ENCODE results near the gene CDC14B. TPM values are rescaled to one million over a fixed set of nuclear protein-coding genes. Genes with fewer than 3 reads are reported as not detected.

The CDC14B gene
- total and polyA plus RNA-seq, 2 of the 4 experiments (the other 2 are of a cell fraction): 9.7 to 26.3 TPM

- Histone ChIP-seq H2BK15ac (ENCODE audit: low read depth, low read length) (no peak overlapping the region), H3K4ac (ENCODE audit: low read depth, low read length) (no peak overlapping the region), H3K4me2 (ENCODE audit: low read depth, low read length) (no peak overlapping the region), H3K4me1 (ENCODE audit: control insufficient read depth, insufficient read depth, low read length) (peaks cover 18% of the 10 kb centered on the region), H3K27ac (ENCODE audit: insufficient read depth, low read length) (no peak overlapping the region), H4K5ac (ENCODE audit: low read depth, low read length) (no peak overlapping the region), H3K9me3 (ENCODE audit: control insufficient read depth, insufficient read depth, low read length) (no peaks in the 10 kb centered on the region), H3K79me1 (ENCODE audit: low read depth in 1 of 2, low read length in 2 of 2) (peaks cover 2 to 23% of the 10 kb centered on the region in 2 experiments; a peak in 3 of 4 replicates), H4K8ac (ENCODE audit: low read depth in 2 of 2, low read length in 2 of 2) (no peak overlapping the region), H3K27me3 (ENCODE audit: control insufficient read depth, insufficient read depth, low read length) (no peaks in the 10 kb centered on the region), H3K9me1 (ENCODE audit: insufficient read depth, low read length) (peaks cover 18% of the 10 kb centered on the region), H2BK5ac (ENCODE audit: low read depth, low read length, poor library complexity, severe bottlenecking) (no peak overlapping the region), H4K20me1 (ENCODE audit: insufficient read depth, low read length) (peaks cover 16% of the 10 kb centered on the region), H2AK9ac (replicated peaks; ENCODE audit: low read depth, low read length, poor library complexity) (no peak overlapping the region), H3K9ac (ENCODE audit: low read depth, low read length) (no peak overlapping the region), H3K14ac (replicated peaks; ENCODE audit: low read depth, low read length) (no peak overlapping the region), H2BK120ac (ENCODE audit: low read depth, low read length) (no peak overlapping the region), H3K18ac (ENCODE audit: low read depth, low read length) (no peak overlapping the region), H3K36me3 (ENCODE audit: control insufficient read depth, insufficient read depth, low read length) (peaks cover 24% of the 10 kb centered on the region), H3K23ac (ENCODE audit: low read depth, low read length) (no peak overlapping the region), H2AFZ (replicated peaks; ENCODE audit: low read length, poor library complexity) (no peak overlapping the region), H3K56ac (ENCODE audit: extremely low read depth, insufficient read depth, low read length) (no peak overlapping the region), H3K4me3 (ENCODE audit: insufficient read depth, low read depth, low read length) (no peak overlapping the region), H4K91ac (ENCODE audit: insufficient read depth, low read depth, low read length) (no peak overlapping the region), H2BK20ac (ENCODE audit: low read depth, low read length) (no peak overlapping the region), H2AK5ac (ENCODE audit: low read depth, low read length) (no peak overlapping the region)
- intact Hi-C loops (cut with micrococcal nuclease): no loop called here
- no peak for TF ChIP-seq BHLHE40 (IDR thresholded peaks at IDR 0.05; ENCODE audit: low read depth, low read length)
- no peak for TF ChIP-seq MXI1 (IDR thresholded peaks at IDR 0.05; ENCODE audit: borderline replicate concordance, low read depth, low read length)
- no peak for TF ChIP-seq CEBPB (IDR thresholded peaks at IDR 0.05; ENCODE audit: low read depth, low read length)
- TF ChIP-seq CTCF (conservative IDR thresholded peaks at IDR 0.05; ENCODE audit: low read depth, low read length): no peak
- TF ChIP-seq USF2 (IDR thresholded peaks at IDR 0.05; ENCODE audit: low read depth, low read length): no peak
- no peak for TF ChIP-seq ELK1 (IDR thresholded peaks at IDR 0.05; ENCODE audit: borderline replicate concordance, low read depth, low read length)
- POLR2A ChIA-PET (ENCODE audit: unreplicated experiment): no interaction called here
- BruUV-seq (replicated peaks): no TSS peak
- dilution Hi-C loops (cut with HindIII; ENCODE audit: low sequenced_read_pairs, unreplicated experiment): no loop called here
- ATAC-seq (ENCODE audit: low read depth) (no peak), DNase-seq (no peak)
- in situ Hi-C loops (cut with MboI; ENCODE audit: low sequenced_read_pairs): no loop called here
- CTCF ChIA-PET: no interaction called here
- no CpG with 5 or more reads among the region's 1 CpG for WGBS, 2 experiments (ENCODE audit: extremely low coverage in 2 of 2, insufficient read length in 1 of 2)
Measured at GRCh38 chr9:96487029-96487396, 132.6 kb downstream of the CDC14B start.

All from IMR-90 (cell line).